Small intestine (tissue), 7 donors: ENCODE results near the gene GPHB5. TPM values are rescaled to one million over a fixed set of nuclear protein-coding genes. Genes with fewer than 3 reads are reported as not detected.

ENCODE experiments used
- DNase-seq, 2 donors: peaks; one replicate each; pipeline versions ENCODE4 v3.0.0 to v3.0.0-alpha.2; 2013
- FAIRE-seq: peaks from 2 replicates; lab custom pipeline; 2012; peaks lifted over from hg19 to GRCh38; lab: Jason Lieb, UNC
- H3K27ac ChIP-seq, 3 donors: one replicate each; pipeline ENCODE4 v1.5.1; 2013; ENCODE audit warnings: low read length in 2 of 3, mild to moderate bottlenecking in 2 of 3, control low read depth in 1 of 3, inconsistent platforms in 1 of 3, low read depth in 1 of 3, moderate library complexity in 1 of 3
- H3K27me3 ChIP-seq, 3 donors: one replicate each; pipeline ENCODE4 v1.6.1; 2013; ENCODE audit warnings: low read length in 3 of 3, inconsistent platforms in 1 of 3; ENCODE audit not compliant: control insufficient read depth in 3 of 3, insufficient read depth in 3 of 3
- H3K36me3 ChIP-seq, 3 donors: one replicate each; pipeline ENCODE4 v1.6.1; 2013; ENCODE audit warnings: low read length in 3 of 3, inconsistent platforms in 1 of 3, low read depth in 1 of 3, mild to moderate bottlenecking in 1 of 3, moderate library complexity in 1 of 3; ENCODE audit not compliant: control insufficient read depth in 3 of 3, insufficient read depth in 2 of 3
- H3K4me1 ChIP-seq, 3 donors: one replicate each; pipeline ENCODE4 v1.6.1; 2013; ENCODE audit warnings: low read length in 2 of 3, inconsistent platforms in 1 of 3, low read depth in 1 of 3, mild to moderate bottlenecking in 1 of 3, moderate library complexity in 1 of 3; ENCODE audit not compliant: control insufficient read depth in 3 of 3, insufficient read depth in 2 of 3
- H3K4me3 ChIP-seq, 3 donors: one replicate each; pipeline ENCODE4 v1.5.1; 2013; ENCODE audit warnings: low read length in 3 of 3, control low read depth in 1 of 3, inconsistent platforms in 1 of 3, low read depth in 1 of 3, mild to moderate bottlenecking in 1 of 3, moderate library complexity in 1 of 3
- H3K9me3 ChIP-seq, 2 donors: one replicate each; pipeline ENCODE4 v1.6.1; 2013; ENCODE audit warnings: low read depth in 1 of 2, low read length in 1 of 2; ENCODE audit not compliant: control insufficient read depth in 2 of 2, insufficient read depth in 1 of 2
- WGBS, 3 donors: extraction: QIAGEN DNeasy Blood & Tissue Kit; methylation state at CpG; one replicate each; pipeline ENCODE4 v1.1.7; 2013; 5-methylcytosine and 5-hydroxymethylcytosine counted together
- polyA plus RNA-seq, 4 donors: library from polyadenylated mRNA; stranded (reverse) in 3 of 4; unstranded in 1 of 4; fragments of 200-250 nt in 3 of 4; fragments of 120-200 nt in 1 of 4; gene quantifications; one replicate each; pipeline versions ENCODE4 v1.2.1 to v1.2.3, GENCODE V29; 2013
- donor health status: healthy with polysubstance abuse.
- donor health status: control.
- donor health status: control.
- donor health status: Bipolar disorder and iron deficiency.
- donor health status: healthy.

The GPHB5 gene
- polyA plus RNA-seq, 4 donors: not detected

DNA sequence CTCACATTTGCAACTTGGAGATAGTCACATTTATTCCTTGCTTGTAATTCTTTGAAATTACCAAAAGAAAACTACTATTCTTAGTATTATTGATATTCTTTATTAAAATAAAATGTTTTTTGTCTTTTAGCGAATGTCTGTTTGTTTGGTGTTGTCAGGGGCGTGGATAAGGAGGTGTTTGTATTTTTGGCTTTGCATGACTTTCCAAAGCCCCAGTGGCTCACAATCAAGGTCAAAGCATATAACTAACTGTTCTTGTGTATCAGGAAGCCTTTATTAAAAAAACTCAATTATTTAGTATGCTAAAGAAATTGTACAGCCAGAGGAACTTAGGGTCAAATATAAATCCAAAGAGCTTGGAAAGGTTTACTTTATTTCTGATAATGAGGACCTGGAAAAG lies 17.9 kb downstream of the GPHB5 start:
- WGBS, 3 donors: 90 to 92% (median 91%) methylated on average over 2 of the region's 2 CpGs
- Histone ChIP-seq H3K27me3 (peaks cover 0 to 3% (median 0%) of the 10 kb centered on the region in 3 donors), H3K4me3 (no peak overlapping the region), H3K9me3 (no peaks in the 10 kb centered on the region), H3K27ac (no peak overlapping the region), H3K4me1 (no peaks in the 10 kb centered on the region), H3K36me3 (no peaks in the 10 kb centered on the region)
- DNase-seq (no peak), FAIRE-seq (no peak)

DNA sequence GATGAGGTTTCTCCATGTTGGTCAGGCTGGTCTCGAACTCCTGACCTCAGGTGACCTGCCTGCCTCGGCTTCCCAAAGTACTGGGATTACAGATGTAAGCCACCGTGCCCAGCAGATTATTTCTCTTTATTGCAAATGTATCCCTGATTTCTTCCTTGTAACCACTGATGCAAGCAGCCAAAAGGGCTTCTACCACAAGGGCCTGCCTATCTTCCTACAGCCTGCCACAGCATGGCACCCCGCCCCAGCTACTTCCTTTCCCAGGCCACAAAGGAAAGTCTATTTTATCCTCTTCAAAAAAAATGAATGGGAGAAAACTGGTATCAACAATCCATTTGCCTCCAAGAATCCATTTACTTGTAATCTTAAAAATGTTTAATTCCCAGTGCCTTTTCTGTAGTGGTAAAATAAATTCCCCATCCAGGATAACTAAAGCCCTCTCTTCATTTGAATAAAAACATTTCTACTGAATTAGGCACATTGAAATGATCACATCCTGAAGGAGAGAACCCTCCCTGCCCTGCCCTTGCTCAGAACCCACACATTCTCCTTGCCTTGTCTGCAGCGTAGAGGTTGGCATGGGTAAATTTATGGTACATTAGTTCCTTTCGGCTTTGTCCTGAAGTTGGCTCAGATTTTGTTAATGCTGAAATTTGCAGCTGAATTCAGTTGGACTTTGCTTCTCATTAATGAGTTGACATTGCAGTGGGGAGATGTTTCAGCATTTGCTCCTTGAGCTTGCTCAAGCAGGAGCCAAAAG lies 19.2 kb downstream of the GPHB5 start:
- Histone ChIP-seq H3K4me3 (no peak overlapping the region), H3K36me3 (no peaks in the 10 kb centered on the region), H3K4me1 (no peaks in the 10 kb centered on the region), H3K9me3 (no peaks in the 10 kb centered on the region), H3K27ac (no peak overlapping the region), H3K27me3 (peaks cover 0 to 3% (median 0%) of the 10 kb centered on the region in 3 donors)
- WGBS, 3 donors: 51 to 62% (median 54%) methylated on average over 6 of the region's 6 CpGs
- DNase-seq: no peak
- no peak for FAIRE-seq

DNA sequence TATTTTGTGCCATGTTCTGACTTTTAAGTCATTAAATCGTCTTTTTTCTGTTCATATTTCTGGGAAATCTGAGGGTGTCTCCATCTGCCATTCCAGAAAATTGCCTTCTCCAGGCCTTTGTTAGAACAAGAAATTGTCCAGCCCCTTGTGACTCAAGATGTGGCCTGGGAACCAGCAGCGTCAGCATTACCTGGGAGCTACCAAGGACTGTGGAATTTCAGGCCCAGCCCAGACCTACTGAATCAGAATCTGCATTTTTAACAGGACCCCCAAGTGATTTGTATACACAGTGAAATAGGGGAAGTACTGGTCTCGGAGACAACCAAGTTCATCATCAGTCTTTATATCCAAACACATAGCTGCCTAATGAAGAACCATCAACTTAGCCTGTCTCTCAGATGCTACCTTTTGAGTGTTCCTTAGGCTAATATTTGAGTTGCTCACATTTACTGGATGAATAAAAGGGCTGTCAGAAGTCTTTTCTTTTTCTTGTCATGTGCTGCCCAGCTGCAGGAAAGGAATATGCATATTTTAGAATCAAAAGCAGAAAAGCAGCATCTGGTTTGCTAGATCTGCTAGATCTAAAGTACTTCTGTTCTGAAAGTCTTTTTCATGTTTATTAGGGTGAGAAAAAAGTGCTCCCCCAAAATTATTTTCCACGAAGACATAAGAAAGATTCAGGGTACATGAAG lies 21.2 kb downstream of the GPHB5 start:
- Histone ChIP-seq H3K36me3 (no peaks in the 10 kb centered on the region), H3K27me3 (peaks cover 0 to 3% (median 0%) of the 10 kb centered on the region in 3 donors), H3K4me1 (no peaks in the 10 kb centered on the region), H3K4me3 (no peak overlapping the region), H3K9me3 (no peaks in the 10 kb centered on the region), H3K27ac (no peak overlapping the region)
- DNase-seq (no peak), FAIRE-seq (no peak)
- 79 to 84% (median 80%) methylated on average over 4 of the region's 4 CpGs for WGBS, 3 donors

DNA sequence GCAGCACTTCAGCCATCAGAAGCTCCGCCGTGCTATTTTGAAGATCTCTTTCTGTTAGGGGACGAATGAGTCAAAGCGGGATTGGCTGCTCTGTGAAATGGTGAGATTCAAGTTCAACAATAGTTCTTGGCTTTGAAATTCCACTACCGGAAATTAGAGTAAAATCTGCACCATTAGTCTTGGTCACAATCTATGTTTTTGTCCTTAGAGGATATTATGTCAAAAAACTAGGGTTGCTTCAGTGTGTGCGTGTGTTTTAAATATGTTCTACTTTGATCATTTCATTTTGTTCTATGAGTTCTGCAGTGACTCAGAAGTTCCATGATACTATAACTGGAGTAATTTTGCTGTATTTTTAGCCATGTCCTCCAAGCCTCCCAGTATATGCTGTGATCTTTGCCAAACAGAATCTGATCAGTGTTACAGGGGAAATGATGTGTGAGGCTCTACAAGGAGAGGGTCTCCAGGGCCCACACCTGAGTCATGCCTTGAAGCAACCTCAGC lies 22.6 kb downstream of the GPHB5 start:
- H3K4me3 ChIP-seq: no peak overlapping the region
- DNase-seq (no peak), FAIRE-seq (no peak)
- H3K9me3 ChIP-seq: no peaks in the 10 kb centered on the region
- WGBS, 3 donors: 71 to 82% (median 75%) methylated on average over 6 of the region's 6 CpGs
- no peaks in the 10 kb centered on the region for H3K36me3 ChIP-seq
- H3K27ac ChIP-seq: peak overlapping the region in 1 of 3 donors; percentile 54
- no peaks in the 10 kb centered on the region for H3K4me1 ChIP-seq
- H3K27me3 ChIP-seq: no peaks in the 10 kb centered on the region

DNA sequence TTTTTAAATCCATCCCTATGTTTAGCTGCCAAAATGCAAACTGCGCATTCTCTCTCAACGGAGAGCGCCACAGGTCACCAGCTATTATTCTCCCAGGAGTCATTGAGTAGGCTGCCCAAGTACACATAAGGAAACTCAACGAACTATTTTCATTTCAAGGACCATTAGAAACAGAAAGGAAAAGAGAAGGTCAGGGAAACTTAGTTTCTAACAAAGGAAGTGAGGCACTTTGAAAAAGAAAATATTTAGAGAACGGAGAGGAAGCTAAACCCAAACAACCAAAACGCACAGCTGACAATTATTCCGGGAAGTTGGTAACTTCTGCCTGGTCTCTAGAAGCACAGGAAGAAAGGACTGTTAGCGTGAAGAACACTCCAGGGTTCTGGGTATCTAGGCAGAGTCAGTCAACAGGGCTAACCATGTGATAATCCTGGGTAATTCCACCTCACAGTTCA lies 23.5 kb downstream of the GPHB5 start:
- peaks cover 0 to 3% (median 0%) of the 10 kb centered on the region in 3 donors for H3K36me3 ChIP-seq
- FAIRE-seq (no peak), DNase-seq (peak in 1 of 2 donors; percentile 10)
- no peaks in the 10 kb centered on the region for H3K9me3 ChIP-seq
- H3K27ac ChIP-seq: peak overlapping the region in 1 of 3 donors; percentile 79
- H3K27me3 ChIP-seq: no peaks in the 10 kb centered on the region
- no peak overlapping the region for H3K4me3 ChIP-seq
- H3K4me1 ChIP-seq: no peaks in the 10 kb centered on the region
- WGBS, 3 donors: 46 to 78% (median 63%) methylated on average over 8 of the region's 8 CpGs

DNA sequence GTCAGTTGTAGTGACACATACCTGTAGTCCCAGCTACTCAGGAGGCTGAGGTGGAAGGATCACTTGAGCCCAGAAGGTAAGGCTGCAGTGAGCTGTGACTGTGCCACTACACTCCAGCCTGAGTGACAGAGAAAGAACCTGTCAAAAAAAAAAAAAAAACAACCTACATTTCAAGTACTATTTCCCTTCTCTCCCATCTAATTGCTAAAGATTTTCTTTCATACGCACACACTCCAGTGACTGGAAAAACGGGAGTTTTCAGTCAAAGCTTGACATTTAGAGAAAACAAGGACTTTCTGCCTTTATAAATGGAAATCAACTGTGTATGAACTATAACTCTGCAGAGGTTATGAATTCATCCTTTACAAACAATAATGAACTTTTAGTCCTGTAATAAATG lies 25.9 kb downstream of the GPHB5 start:
- H3K27me3 ChIP-seq: no peaks in the 10 kb centered on the region
- FAIRE-seq (no peak), DNase-seq (no peak)
- peaks cover 0 to 3% (median 0%) of the 10 kb centered on the region in 3 donors for H3K36me3 ChIP-seq
- 90 to 92% (median 91%) methylated on average over 2 of the region's 2 CpGs for WGBS, 3 donors
- no peaks in the 10 kb centered on the region for H3K9me3 ChIP-seq
- H3K27ac ChIP-seq: no peak overlapping the region
- H3K4me1 ChIP-seq: no peaks in the 10 kb centered on the region
- H3K4me3 ChIP-seq: no peak overlapping the region

DNA sequence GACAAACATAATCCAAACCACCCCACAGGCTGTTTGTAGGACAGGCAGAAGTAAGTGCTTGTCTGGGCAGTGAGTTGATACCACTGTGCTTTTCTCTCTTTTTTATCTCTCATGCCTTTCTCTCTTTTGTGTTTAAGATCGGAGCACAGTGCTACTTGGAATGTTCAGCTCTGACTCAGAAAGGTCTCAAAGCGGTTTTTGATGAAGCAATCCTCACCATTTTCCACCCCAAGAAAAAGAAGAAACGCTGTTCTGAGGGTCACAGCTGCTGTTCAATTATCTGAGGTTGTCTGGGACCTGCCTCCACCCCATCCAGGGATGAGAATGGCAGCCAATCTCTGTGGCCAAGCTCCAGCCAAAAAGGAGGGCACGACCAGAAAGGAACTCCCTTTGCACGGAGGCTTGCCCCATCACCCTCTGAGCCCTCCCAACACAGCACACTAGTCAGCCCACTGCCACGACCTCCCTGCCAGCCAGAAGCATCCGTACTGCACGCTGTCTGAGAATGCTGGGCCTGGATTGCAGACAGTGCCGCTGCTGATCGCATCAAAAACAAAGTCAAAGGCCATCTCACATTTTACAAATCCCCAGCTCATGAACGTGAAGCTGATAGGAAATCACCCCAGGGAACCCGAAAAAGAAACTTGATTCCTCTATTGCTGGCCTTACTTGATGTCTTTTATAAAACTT lies 27.8 kb downstream of the GPHB5 start:
- FAIRE-seq (no peak), DNase-seq (no peak)
- Histone ChIP-seq H3K4me3 (no peak overlapping the region), H3K27ac (no peak overlapping the region), H3K4me1 (no peaks in the 10 kb centered on the region), H3K27me3 (no peaks in the 10 kb centered on the region), H3K9me3 (no peaks in the 10 kb centered on the region), H3K36me3 (peaks cover 0 to 3% (median 0%) of the 10 kb centered on the region in 3 donors)
- 75 to 85% (median 81%) methylated on average over 12 of the region's 12 CpGs for WGBS, 3 donors

DNA sequence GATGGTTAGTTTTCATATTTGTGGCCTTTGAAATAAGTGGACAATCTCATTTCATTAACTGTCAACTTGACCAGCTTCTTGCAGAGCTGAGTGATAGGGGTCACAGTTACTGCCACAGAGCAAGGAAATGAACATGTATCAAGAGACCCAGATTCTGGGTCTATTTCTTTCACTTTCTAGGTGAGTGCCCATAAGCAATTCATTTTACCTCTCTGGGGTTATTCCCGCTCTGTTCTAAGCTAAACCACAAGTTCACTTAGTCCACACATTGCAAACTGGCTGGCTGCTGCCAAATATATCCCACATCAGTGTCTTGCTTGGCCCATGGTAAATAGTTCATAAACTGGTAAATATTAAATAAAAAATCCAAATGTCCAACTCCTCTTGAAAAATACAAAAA lies 29.9 kb downstream of the GPHB5 start:
- no peaks in the 10 kb centered on the region for H3K9me3 ChIP-seq
- no peak overlapping the region for H3K4me3 ChIP-seq
- peaks cover 0 to 3% (median 0%) of the 10 kb centered on the region in 3 donors for H3K36me3 ChIP-seq
- 78 to 90% (median 88%) methylated on average over 1 of the region's 1 CpG for WGBS, 3 donors
- no peaks in the 10 kb centered on the region for H3K4me1 ChIP-seq
- FAIRE-seq (no peak), DNase-seq (no peak)
- no peak overlapping the region for H3K27ac ChIP-seq
- H3K27me3 ChIP-seq: no peaks in the 10 kb centered on the region
